GM21515 (cell line): ENCODE data around the gene MIF4GD.
"Not testable (repeated sequence)": the region's sequence is repeated elsewhere in the genome, so short reads cannot be mapped to it uniquely, and the experiment has no call there.

Source experiments
- ATAC-seq: cut with Tn5 transposase; IDR thresholded peaks from one replicate; pipeline ENCODE4 v1.9.1; 2021; ENCODE audit not compliant: unreplicated experiment

The MIF4GD gene

GRCh38 chr17:75261336-75262111, 9.5 kb downstream of the MIF4GD start, which contains the start of the genes GGA3 and MRPS7:
GGA3 (minus strand) TSS chr17:75261606; CDS start chr17:75261587, 19 bp downstream.
MRPS7 (plus strand) TSS chr17:75261879; CDS start chr17:75261901, 22 bp downstream.
- peak; percentile 81 for ATAC-seq

- ATAC-seq, result peak; percentile 8
Measured at GRCh38 chr17:75260641-75261335, 10.2 kb downstream of the MIF4GD start.

GRCh38 chr17:75257228-75257627, 13.8 kb downstream of the MIF4GD start:
- not testable (repeated sequence) for ATAC-seq

GRCh38 chr17:75255954-75256698, 14.9 kb downstream of the MIF4GD start:
- not testable (repeated sequence) for ATAC-seq

GRCh38 chr17:75252039-75252816, 18.8 kb downstream of the MIF4GD start:
- no peak for ATAC-seq

GRCh38 chr17:75250009-75250471, 21.0 kb downstream of the MIF4GD start:
- ATAC-seq, result peak; percentile 85

- ATAC-seq, result no peak
Measured at GRCh38 chr17:75249564-75249963, 21.5 kb downstream of the MIF4GD start.

GRCh38 chr17:75246404-75246803, 24.6 kb downstream of the MIF4GD start:
- ATAC-seq, result no peak

- ATAC-seq, result no peak
Measured at GRCh38 chr17:75245011-75245410, 26.0 kb downstream of the MIF4GD start.

GRCh38 chr17:75244133-75244866, 26.7 kb downstream of the MIF4GD start:
- no peak for ATAC-seq

- no peak for ATAC-seq
Measured at GRCh38 chr17:75242461-75243042, 28.5 kb downstream of the MIF4GD start.

GRCh38 chr17:75241996-75242460, 29.0 kb downstream of the MIF4GD start:
- ATAC-seq, result no peak

- ATAC-seq, result no peak
Measured at GRCh38 chr17:75241502-75241901, 29.5 kb downstream of the MIF4GD start.

GRCh38 chr17:75241143-75241430, 29.9 kb downstream of the MIF4GD start:
- ATAC-seq, result no peak

- no peak for ATAC-seq
Measured at GRCh38 chr17:75240394-75241142, 30.5 kb downstream of the MIF4GD start.

- no peak for ATAC-seq
Measured at GRCh38 chr17:75239778-75240393, 31.1 kb downstream of the MIF4GD start.

GRCh38 chr17:75239214-75239613, 31.8 kb downstream of the MIF4GD start:
- ATAC-seq, result no peak

- no peak for ATAC-seq
Measured at GRCh38 chr17:75238684-75239191, 32.3 kb downstream of the MIF4GD start.
